Measurements from ENCODE around the gene AMBRA1.

AMBRA1 gene

GRCh38 chr11:46499821-46500220, 94.0 kb downstream of the AMBRA1 start:
- no peak for DNase-seq

- no peak for DNase-seq
Observed at GRCh38 chr11:46498968-46499367, 94.9 kb downstream of the AMBRA1 start.

GRCh38 chr11:46498179-46498578, 95.6 kb downstream of the AMBRA1 start:
- no peak for DNase-seq

- DNase-seq: no peak
Observed at GRCh38 chr11:46497498-46497897, 96.3 kb downstream of the AMBRA1 start.

- no peak for DNase-seq
Observed at GRCh38 chr11:46493791-46494190, 100.0 kb downstream of the AMBRA1 start.

- DNase-seq: no peak
Observed at GRCh38 chr11:46492532-46492931, 101.3 kb downstream of the AMBRA1 start.

GRCh38 chr11:46491661-46492330, 102.0 kb downstream of the AMBRA1 start:
- no peak for DNase-seq

GRCh38 chr11:46490666-46491065, 103.2 kb downstream of the AMBRA1 start:
- no peak for DNase-seq

- DNase-seq: peak; percentile 40
Observed at GRCh38 chr11:46489656-46490560, 103.9 kb downstream of the AMBRA1 start.

GRCh38 chr11:46485856-46486443, 107.9 kb downstream of the AMBRA1 start:
- peak; percentile 42 for DNase-seq

- DNase-seq: no peak
Observed at GRCh38 chr11:46484101-46484500, 109.7 kb downstream of the AMBRA1 start.

- DNase-seq: no peak
Observed at GRCh38 chr11:46480909-46481308, 112.9 kb downstream of the AMBRA1 start.

- no peak for DNase-seq
Observed at GRCh38 chr11:46480166-46480726, 113.6 kb downstream of the AMBRA1 start.

- DNase-seq: no peak
Observed at GRCh38 chr11:46479601-46480000, 114.2 kb downstream of the AMBRA1 start.

- DNase-seq: no peak
Observed at GRCh38 chr11:46478196-46478595, 115.6 kb downstream of the AMBRA1 start.

- no peak for DNase-seq
Observed at GRCh38 chr11:46477136-46477535, 116.7 kb downstream of the AMBRA1 start.

GRCh38 chr11:46475926-46476545, 117.8 kb downstream of the AMBRA1 start:
- DNase-seq: no peak

- DNase-seq: no peak
Observed at GRCh38 chr11:46475051-46475925, 118.5 kb downstream of the AMBRA1 start.

GRCh38 chr11:46472662-46472994, 121.2 kb downstream of the AMBRA1 start:
- DNase-seq: no peak

- no peak for DNase-seq
Observed at GRCh38 chr11:46471943-46472661, 121.7 kb downstream of the AMBRA1 start.

- no peak for DNase-seq
Observed at GRCh38 chr11:46469926-46470325, 123.9 kb downstream of the AMBRA1 start.

Measured in NCI-H146 (cell line).